H1 (cell line): ENCODE results near the gene MMP24OS. TPM values are rescaled to one million over a fixed set of nuclear protein-coding genes. Genes with fewer than 3 reads are reported as not detected.

Source experiments
- CTCF ChIA-PET: fragments of 300-600 bp; sonication (Branson Sonifier 250); formaldehyde crosslinking; loops from one replicate; lab custom pipeline; 2021; ENCODE audit not compliant: partially characterized antibody; lab: Charles Lee
- POLR2A ChIA-PET: fragments of 300-600 bp; sonication (Branson Sonifier 250); formaldehyde crosslinking; loops from one replicate; lab custom pipeline; 2021; ENCODE audit warnings: inconsistent platforms; ENCODE audit not compliant: partially characterized antibody; lab: Charles Lee
- DNase-seq, 2 experiments: peaks; one replicate each; pipeline versions ENCODE4 v3.0.0 to v3.0.0-alpha.2; 2010 to 2022; ENCODE audit warnings: low spot score in 2 of 2, low read depth in 1 of 2, mixed read lengths in 1 of 2
- FAIRE-seq: peaks from 2 replicates; lab custom pipeline; 2011; peaks lifted over from hg19 to GRCh38; lab: Jason Lieb, UNC
- H2AFZ ChIP-seq: 2 replicates; pipeline ENCODE4 v1.8.1; 2012; ENCODE audit warnings: low read length, inconsistent platforms
- H2AK5ac ChIP-seq: 2 replicates; pipeline ENCODE4 v1.6.1; 2013; ENCODE audit warnings: low read depth, low read length
- H2BK120ac ChIP-seq: replicated peaks from 2 replicates; pipeline ENCODE3; 2013; ENCODE audit warnings: low read depth, low read length, inconsistent platforms
- H2BK12ac ChIP-seq: 2 replicates; pipeline ENCODE4 v1.6.1; 2013; ENCODE audit warnings: low read depth, low read length
- H2BK15ac ChIP-seq: 2 replicates; pipeline ENCODE4 v1.6.1; 2013; ENCODE audit warnings: low read length
- H2BK20ac ChIP-seq: 2 replicates; pipeline ENCODE4 v1.6.1; 2013; ENCODE audit warnings: low read length
- H2BK5ac ChIP-seq: 2 replicates; pipeline ENCODE4 v1.6.1; 2013; ENCODE audit warnings: low read depth, low read length
- H3K14ac ChIP-seq: 2 replicates; pipeline ENCODE4 v1.6.1; 2013; ENCODE audit warnings: inconsistent platforms; ENCODE audit not compliant: insufficient read length
- H3K18ac ChIP-seq: 2 replicates; pipeline ENCODE4 v1.6.1; 2013; ENCODE audit warnings: low read length; ENCODE audit errors: extremely low read depth
- H3K23ac ChIP-seq: 2 replicates; pipeline ENCODE4 v1.6.1; 2013; ENCODE audit warnings: inconsistent platforms; ENCODE audit not compliant: insufficient read length
- H3K23me2 ChIP-seq: 2 replicates; pipeline ENCODE4 v1.6.1; 2013; ENCODE audit warnings: low read depth, low read length
- H3K27ac ChIP-seq: 2 replicates; pipeline ENCODE4 v1.6.1; 2011; ENCODE audit warnings: low read depth, low read length, inconsistent platforms
- H3K27me3 ChIP-seq, 4 experiments: replicated peaks in 1 of 4; 1 replicate in 1 of 4; 2 replicates in 3 of 4; pipeline versions ENCODE4 v1.6.1 to v1.8.1; 2011 to 2013; ENCODE audit warnings: low read length in 3 of 4, mild to moderate bottlenecking in 3 of 4, inconsistent platforms in 2 of 4, mixed read lengths in 2 of 4, moderate library complexity in 1 of 4; ENCODE audit not compliant: control insufficient read depth in 3 of 4, insufficient read depth in 3 of 4; ENCODE audit errors: extremely low read depth in 1 of 4
- H3K36me3 ChIP-seq, 4 experiments: 2 replicates each; pipeline versions ENCODE4 v1.6.1 to v1.8.1; 2011 to 2013; ENCODE audit warnings: mild to moderate bottlenecking in 4 of 4, low read length in 3 of 4, moderate library complexity in 2 of 4, control low read depth in 1 of 4, inconsistent platforms in 1 of 4; ENCODE audit not compliant: insufficient read depth in 4 of 4, control insufficient read depth in 2 of 4
- H3K4ac ChIP-seq: replicated peaks from 2 replicates; pipeline ENCODE3; 2013; ENCODE audit warnings: low read length, low read depth, mixed read lengths, inconsistent platforms; ENCODE audit not compliant: insufficient read length
- H3K4me1 ChIP-seq, 4 experiments: replicated peaks in 1 of 4; 1 replicate in 1 of 4; 2 replicates in 3 of 4; pipeline versions ENCODE4 v1.6.1 to v1.8.1; 2011 to 2013; ENCODE audit warnings: low read length in 3 of 4, inconsistent platforms in 2 of 4, mixed read lengths in 1 of 4; ENCODE audit not compliant: insufficient read depth in 4 of 4, control insufficient read depth in 3 of 4
- H3K4me2 ChIP-seq, 2 experiments: 2 replicates each; pipeline versions ENCODE4 v1.6.1 to v1.8.1; 2011 to 2013; ENCODE audit warnings: low read depth in 2 of 2, low read length in 2 of 2, control low read depth in 1 of 2, inconsistent platforms in 1 of 2, mild to moderate bottlenecking in 1 of 2; ENCODE audit not compliant: insufficient read depth in 1 of 2
- H3K4me3 ChIP-seq, 4 experiments: fragments of 200-600, 300-600 bp in 1 of 4; sonication (generic), shearing (Covaris generic), sonication (Bioruptor Twin) in 1 of 4; 2 replicates each; pipeline versions ENCODE4 v1.5.1 to v1.8.1; 2011 to 2016; ENCODE audit warnings: low read length in 4 of 4, low read depth in 3 of 4, control low read depth in 2 of 4, inconsistent platforms in 2 of 4, mild to moderate bottlenecking in 2 of 4, mixed read lengths in 1 of 4, moderate library complexity in 1 of 4; ENCODE audit not compliant: insufficient read depth in 2 of 4; ENCODE audit errors: extremely low read depth in 1 of 4
- H3K56ac ChIP-seq: replicated peaks from 2 replicates; pipeline ENCODE3; 2013; ENCODE audit warnings: low read depth, mild to moderate bottlenecking, mixed read lengths, low read length, inconsistent platforms; ENCODE audit not compliant: insufficient read length
- H3K79me1 ChIP-seq: 2 replicates; pipeline ENCODE4 v1.6.1; 2013; ENCODE audit warnings: low read depth, low read length, control low read depth
- H3K79me2 ChIP-seq, 2 experiments: 2 replicates each; pipeline versions ENCODE4 v1.6.1 to v1.8.1; 2012 to 2013; ENCODE audit warnings: low read length in 2 of 2, mild to moderate bottlenecking in 2 of 2, inconsistent platforms in 1 of 2; ENCODE audit not compliant: insufficient read depth in 2 of 2, control insufficient read depth in 1 of 2
- H3K9ac ChIP-seq, 4 experiments: replicated peaks in 1 of 4; 1 replicate in 1 of 4; 2 replicates in 3 of 4; pipeline versions ENCODE4 v1.6.1 to v1.8.1; 2011 to 2013; ENCODE audit warnings: low read depth in 3 of 4, low read length in 3 of 4, control low read depth in 2 of 4, mild to moderate bottlenecking in 2 of 4, moderate library complexity in 2 of 4, inconsistent platforms in 1 of 4; ENCODE audit errors: extremely low read depth in 1 of 4
- H3K9me3 ChIP-seq, 2 experiments: 2 replicates each; pipeline versions ENCODE4 v1.6.1 to v1.8.1; 2012 to 2013; ENCODE audit warnings: mild to moderate bottlenecking in 2 of 2, moderate library complexity in 2 of 2, control low read depth in 1 of 2, inconsistent platforms in 1 of 2, low read depth in 1 of 2, low read length in 1 of 2, mixed read lengths in 1 of 2; ENCODE audit not compliant: insufficient read depth in 2 of 2
- H4K20me1 ChIP-seq, 2 experiments: replicated peaks in 1 of 2; 2 replicates each; pipeline versions ENCODE3 to v1.8.1; 2011 to 2013; ENCODE audit warnings: inconsistent platforms in 2 of 2, low read length in 2 of 2, mild to moderate bottlenecking in 1 of 2; ENCODE audit not compliant: insufficient read depth in 2 of 2, control insufficient read depth in 1 of 2
- H4K5ac ChIP-seq: 2 replicates; pipeline ENCODE4 v1.6.1; 2013; ENCODE audit warnings: low read length, low read depth, mixed read lengths, inconsistent platforms; ENCODE audit not compliant: insufficient read length
- H4K8ac ChIP-seq: 2 replicates; pipeline ENCODE4 v1.8.0; 2013; ENCODE audit warnings: mild to moderate bottlenecking, moderate library complexity, low read length, inconsistent platforms; ENCODE audit not compliant: insufficient read depth; ENCODE audit errors: extremely low read depth
- H4K91ac ChIP-seq: replicated peaks from 2 replicates; pipeline ENCODE3; 2013; ENCODE audit warnings: low read length, mixed read lengths, inconsistent platforms; ENCODE audit not compliant: insufficient read length
- CTBP2 ChIP-seq: IDR thresholded peaks from 2 replicates; pipeline ENCODE4 v1.7.0; 2011; ENCODE audit warnings: borderline replicate concordance, mild to moderate bottlenecking, moderate library complexity, mixed read lengths, low read length; ENCODE audit not compliant: insufficient read depth, insufficient read length
- EP300 ChIP-seq, 2 experiments: IDR thresholded peaks; 1 replicate in 1 of 2; 2 replicates in 1 of 2; pipeline ENCODE4 v1.6.1; 2011 to 2012; ENCODE audit warnings: low read depth in 2 of 2, low read length in 2 of 2, mild to moderate bottlenecking in 2 of 2, borderline replicate concordance in 1 of 2, inconsistent platforms in 1 of 2, moderate library complexity in 1 of 2
- JUN ChIP-seq: IDR thresholded peaks from 2 replicates; pipeline ENCODE4 v1.6.1; 2011; ENCODE audit warnings: low read depth, mild to moderate bottlenecking, improper control_type of control experiment, low read length
- KDM1A ChIP-seq: fragments of 200-600, 300-600 bp; sonication (generic); IDR thresholded peaks from 2 replicates; pipeline ENCODE4 v1.7.1; 2016; ENCODE audit warnings: mild to moderate bottlenecking, low read length, borderline replicate concordance
- POLR2A ChIP-seq, 2 experiments: IDR thresholded peaks; 1 replicate in 1 of 2; 2 replicates in 1 of 2; pipeline ENCODE4 v1.6.1; 2011; ENCODE audit warnings: low read depth in 2 of 2, low read length in 2 of 2, mild to moderate bottlenecking in 2 of 2; ENCODE audit errors: control extremely low read depth in 1 of 2
- RAD21 ChIP-seq, 2 experiments: IDR thresholded peaks in 1 of 2; conservative IDR thresholded peaks in 1 of 2; 2 replicates each; pipeline ENCODE4 v1.6.1; 2011; ENCODE audit warnings: low read depth in 2 of 2, low read length in 2 of 2, improper control_type of control experiment in 1 of 2, inconsistent platforms in 1 of 2, mild to moderate bottlenecking in 1 of 2, moderate library complexity in 1 of 2
- SAP30 ChIP-seq: fragments of 300-600 bp; sonication (generic); IDR thresholded peaks from 2 replicates; pipeline ENCODE4 v1.7.1; 2012; ENCODE audit warnings: low read length, moderate library complexity, mild to moderate bottlenecking, inconsistent platforms; ENCODE audit not compliant: insufficient read depth, insufficient replicate concordance
- SIRT6 ChIP-seq: IDR thresholded peaks from one replicate; pipeline ENCODE4 v1.7.1; 2012; ENCODE audit warnings: low read length, inconsistent platforms
- SP1 ChIP-seq: IDR thresholded peaks from 2 replicates; pipeline ENCODE4 v1.6.1; 2011; ENCODE audit warnings: low read depth, low read length
- SRF ChIP-seq: IDR thresholded peaks from 2 replicates; pipeline ENCODE4 v1.6.1; 2011; ENCODE audit warnings: mild to moderate bottlenecking, low read depth, low read length, moderate library complexity
- TEAD4 ChIP-seq: IDR thresholded peaks from 2 replicates; pipeline ENCODE4 v1.6.1; 2012; ENCODE audit warnings: low read depth, low read length, inconsistent platforms, mixed read lengths
- WGBS, 2 experiments: shearing (Covaris generic) in 1 of 2; methylation state at CpG; one replicate each; pipeline versions ENCODE4 v1.1.6 to v1.1.7; 2013 to 2015; ENCODE audit warnings: low lambda C conversion rate in 2 of 2, mixed read lengths in 2 of 2, inconsistent platforms in 1 of 2, low coverage in 1 of 2, missing lambda C conversion rate in 1 of 2; ENCODE audit not compliant: insufficient replicate concordance in 2 of 2, insufficient coverage in 1 of 2, insufficient read length in 1 of 2; ENCODE audit errors: extremely low coverage in 1 of 2, missing lambda C conversion rate in 1 of 2; 5-methylcytosine and 5-hydroxymethylcytosine counted together
- polyA plus RNA-seq, 7 experiments: library from polyadenylated mRNA; depleted of rRNA in 3 of 7; stranded (reverse) in 5 of 7; unstranded in 2 of 7; fragments of >200 nt in 5 of 7; fragments of 200-250 nt in 2 of 7; gene quantifications; 1 replicate in 5 of 7; 2 replicates in 1 of 7; 4 replicates in 1 of 7; pipeline versions ENCODE4 v1.2.1 to v1.2.3, GENCODE V29; 2011 to 2013; ENCODE audit warnings: missing spikeins in 2 of 7, mixed read lengths in 2 of 7
- total RNA-seq: library from RNA; stranded (reverse); fragmentation: NEBNext Ultra II Directional; extraction: Animal tissue kit (Norgen Biotek cat#: 25700); gene quantifications from 2 replicates; pipeline ENCODE4 v1.2.1, GENCODE V29; 2021

Gene MMP24OS
- total and polyA plus RNA-seq, 2 of the 8 experiments (the other 6 are each of a cell fraction or from before 2014, with no cell fraction given): 19.0 to 21.3 TPM

DNA sequence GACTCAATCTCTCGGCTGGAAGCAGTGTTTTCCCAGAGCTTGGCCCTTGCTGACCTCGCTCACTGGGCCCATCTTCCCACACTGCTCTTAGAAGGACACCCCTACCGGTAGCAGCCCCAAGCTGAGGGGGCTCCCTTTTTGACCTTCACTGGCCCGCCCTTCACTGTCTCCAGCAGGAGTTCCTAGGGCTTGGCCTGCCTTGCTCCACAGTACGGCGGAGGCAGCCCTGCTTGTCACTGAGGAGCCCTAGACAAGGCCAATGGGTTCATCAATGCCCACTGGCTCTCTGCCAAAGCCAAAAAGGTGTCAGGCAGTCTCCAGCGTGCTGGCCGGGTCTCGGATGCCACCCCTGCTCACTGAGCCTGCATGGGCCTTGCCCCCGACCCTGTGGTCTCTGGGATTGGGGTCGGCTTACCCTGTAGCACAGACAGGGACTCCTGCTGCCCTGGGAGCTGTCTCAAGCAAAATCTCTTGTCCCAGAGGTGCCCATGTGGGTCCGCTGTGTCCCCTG, 2.1 kb downstream of the MMP24OS start:
- Histone ChIP-seq H3K9me3 (no peaks in the 10 kb centered on the region), H3K79me2 (no peaks in the 10 kb centered on the region), H4K91ac (no peak overlapping the region), H3K4ac (no peak overlapping the region), H3K23me2 (peaks cover 4% of the 10 kb centered on the region; the same call in 1 of the 2 replicates), H3K56ac (no peak overlapping the region), H2BK15ac (no peak overlapping the region), H3K79me1 (no peaks in the 10 kb centered on the region; the same call in 1 of the 2 replicates), H3K27me3 (no peaks in the 10 kb centered on the region), H4K8ac (peak overlapping the region; percentile 19; the same call in 1 of the 2 replicates), H3K14ac (no peak overlapping the region), H3K18ac (no peak overlapping the region), H4K20me1 (peaks cover 6 to 12% of the 10 kb centered on the region in 2 experiments), H2AK5ac (no peak overlapping the region), H3K36me3 (peaks cover 21 to 36% (median 23%) of the 10 kb centered on the region in 4 experiments), H2BK20ac (no peak overlapping the region), H3K4me1 (peaks cover 5 to 9% (median 7%) of the 10 kb centered on the region in 4 experiments; a peak in 6 of 7 replicates), H2BK12ac (no peak overlapping the region), H4K5ac (no peak overlapping the region), H3K27ac (no peak overlapping the region), H2BK120ac (no peak overlapping the region), H3K4me3 (no peak overlapping the region), H2AFZ (no peak overlapping the region), H2BK5ac (no peak overlapping the region), H3K4me2 (no peak overlapping the region), H3K9ac (no peak overlapping the region), H3K23ac (no peak overlapping the region)
- CTCF ChIA-PET: interaction anchor here (0.7 to 11.1 kb wide), 6 partner anchors 16 to 180 kb away, joined by 3 to 104 read pairs (median 5); partner anchors contain the start of genes EDEM2 and FAM83C
- DNase-seq (no peak), FAIRE-seq (no peak)
- POLR2A ChIA-PET: interaction anchor here (0.8 to 7.9 kb wide), 8 partner anchors 8 to 184 kb away, joined by 3 to 98 read pairs (median 6); partner anchors contain the start of genes EDEM2, EIF6 and FAM83C
- 96% methylated on average over 12 of the region's 12 CpGs; no CpG with 5 or more reads in 1 of the 2 experiments for WGBS, 2 experiments
- TF ChIP-seq RAD21 (IDR thresholded peaks at IDR 0.05 in 1 of 2, conservative IDR thresholded peaks at IDR 0.05 in 1 of 2; ENCODE audit: low read depth in 2 of 2, low read length in 2 of 2): no peak
- no peak for TF ChIP-seq TEAD4
- TF ChIP-seq POLR2A (IDR thresholded peaks at IDR 0.05; ENCODE audit: control extremely low read depth in 1 of 2, low read depth in 2 of 2, low read length in 2 of 2): no peak; a peak in 2 of 3 replicates
- TF ChIP-seq SIRT6: no peak
- TF ChIP-seq JUN: no peak
- TF ChIP-seq CTBP2: no peak
- no peak for TF ChIP-seq SRF
- no peak for TF ChIP-seq SAP30
- TF ChIP-seq SP1: no peak
- TF ChIP-seq EP300 (IDR thresholded peaks at IDR 0.05; ENCODE audit: borderline replicate concordance in 1 of 2, low read depth in 2 of 2, low read length in 2 of 2): no peak
- no peak for TF ChIP-seq KDM1A
